ENCODE measurements around the gene KRTAP5-5. TPM values are rescaled to one million over a fixed set of nuclear protein-coding genes. Genes with fewer than 3 reads are reported as not detected.
"Not testable (repeated sequence)": the region's sequence is repeated elsewhere in the genome, so short reads cannot be mapped to it uniquely, and the experiment has no call there.

The KRTAP5-5 gene, protein sequence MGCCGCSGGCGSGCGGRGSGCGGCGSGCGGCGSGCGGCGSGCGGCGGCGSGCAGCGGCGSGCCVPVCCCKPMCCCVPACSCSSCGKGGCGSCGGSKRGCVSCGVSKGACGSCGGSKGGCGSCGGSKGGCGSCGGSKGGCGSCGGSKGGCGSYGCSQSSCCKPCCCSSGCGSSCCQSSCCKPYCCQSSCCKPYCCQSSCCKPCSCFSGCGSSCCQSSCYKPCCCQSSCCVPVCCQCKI
- not detected in 2 replicates for total RNA-seq (2014; rRNA removed; shearing (Covaris generic))

DNA sequence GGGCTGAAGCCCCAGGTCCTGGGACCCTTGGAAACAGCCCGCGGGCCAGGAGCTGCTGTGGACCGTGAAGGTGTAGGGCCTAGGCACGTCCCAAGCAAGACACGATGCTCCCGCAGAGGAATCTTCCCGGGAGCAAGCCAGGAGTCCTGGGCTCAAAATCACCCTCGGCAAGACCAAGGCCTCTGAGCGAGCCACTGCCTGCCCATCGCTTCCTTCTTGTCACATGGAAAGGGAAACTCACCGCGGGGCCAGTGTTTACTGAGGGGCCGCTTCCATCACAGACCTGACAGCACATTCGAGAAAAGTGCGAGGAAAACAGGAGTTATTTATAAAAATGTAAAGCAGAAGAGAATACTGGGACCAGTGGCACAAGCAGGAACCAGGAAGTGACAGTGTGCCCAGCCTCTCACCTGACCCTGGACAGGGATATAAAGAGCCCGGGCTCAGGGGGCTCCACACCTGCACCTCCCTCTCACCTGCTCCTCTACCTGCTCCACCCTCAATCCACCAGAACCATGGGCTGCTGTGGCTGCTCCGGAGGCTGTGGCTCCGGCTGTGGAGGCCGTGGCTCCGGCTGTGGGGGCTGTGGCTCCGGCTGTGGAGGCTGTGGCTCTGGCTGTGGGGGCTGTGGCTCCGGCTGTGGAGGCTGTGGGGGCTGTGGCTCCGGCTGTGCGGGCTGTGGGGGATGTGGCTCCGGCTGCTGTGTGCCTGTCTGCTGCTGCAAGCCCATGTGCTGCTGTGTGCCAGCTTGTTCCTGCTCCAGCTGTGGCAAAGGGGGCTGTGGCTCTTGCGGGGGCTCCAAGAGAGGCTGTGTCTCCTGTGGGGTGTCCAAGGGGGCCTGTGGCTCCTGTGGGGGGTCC, at the start of gene KRTAP5-5:
KRTAP5-5 (plus strand) TSS at position 450 of the 860 bp plus-strand sequence; CDS start at position 516, 66 bp downstream.
- H3K27me3 ChIP-seq (replicated peaks): no peaks in the 10 kb centered on the region; the same call in 1 of the 2 replicates
- H3K27ac ChIP-seq: no peak within 1 kb of the TSS
- no peaks in the 10 kb centered on the region for H3K4me1 ChIP-seq (replicated peaks)
- H3K9me3 ChIP-seq (replicated peaks): no peaks in the 10 kb centered on the region
- no peak for DNase-seq (ENCODE audit: low read depth in 1 of 2, low spot score in 2 of 2)
- H3K36me3 ChIP-seq: no peaks in the 10 kb centered on the region
- no peak within 1 kb of the TSS for H3K4me3 ChIP-seq

- Histone ChIP-seq H3K36me3 (no peaks in the 10 kb centered on the region), H3K27ac (no peak overlapping the region), H3K4me1 (replicated peaks) (no peaks in the 10 kb centered on the region), H3K27me3 (replicated peaks) (no peaks in the 10 kb centered on the region; the same call in 1 of the 2 replicates), H3K9me3 (replicated peaks) (no peaks in the 10 kb centered on the region), H3K4me3 (no peak overlapping the region)
- DNase-seq (ENCODE audit: low read depth in 1 of 2, low spot score in 2 of 2): no peak
Measured at GRCh38 chr11:1581976-1582375, 47.6 kb upstream of the KRTAP5-5 start.

- not testable (repeated sequence) for H3K27me3 ChIP-seq (replicated peaks); DNase-seq (ENCODE audit: low read depth in 1 of 2, low spot score in 2 of 2); H3K27ac ChIP-seq; H3K9me3 ChIP-seq (replicated peaks); H3K4me3 ChIP-seq; H3K4me1 ChIP-seq (replicated peaks); H3K36me3 ChIP-seq
Measured at GRCh38 chr11:1582909-1583308, 46.7 kb upstream of the KRTAP5-5 start.

GRCh38 chr11:1584661-1585370, 44.8 kb upstream of the KRTAP5-5 start, which contains the start of gene KRTAP5-1:
TSS of gene KRTAP5-1 (minus strand) at chr11:1585283. CDS start at chr11:1585249, 34 bp downstream.
- not testable (repeated sequence) for H3K9me3 ChIP-seq (replicated peaks); H3K27me3 ChIP-seq (replicated peaks); H3K4me3 ChIP-seq; DNase-seq (ENCODE audit: low read depth in 1 of 2, low spot score in 2 of 2); H3K4me1 ChIP-seq (replicated peaks); H3K36me3 ChIP-seq; H3K27ac ChIP-seq

DNA sequence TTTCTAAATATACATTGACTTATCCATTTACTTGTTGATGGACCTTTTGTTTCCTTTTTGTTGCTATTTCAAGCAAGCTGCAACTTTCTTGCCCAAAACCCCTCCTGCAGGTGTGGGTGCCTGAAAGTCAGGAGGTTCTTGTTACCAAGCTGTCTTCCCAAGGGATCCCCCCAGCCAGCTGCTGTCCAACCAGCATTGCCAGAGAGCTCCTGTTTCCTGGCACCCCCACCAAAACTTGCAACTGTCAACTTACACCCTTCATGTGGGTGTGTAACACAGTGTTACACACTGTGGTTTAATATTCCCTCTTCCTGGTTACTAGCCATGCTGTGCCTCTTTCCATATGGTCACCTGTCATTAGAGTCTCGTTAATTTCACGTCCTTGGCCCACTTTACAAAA, 42.9 kb upstream of the KRTAP5-5 start:
- DNase-seq (ENCODE audit: low read depth in 1 of 2, low spot score in 2 of 2): no peak
- Histone ChIP-seq H3K4me3 (no peak overlapping the region), H3K4me1 (replicated peaks) (no peaks in the 10 kb centered on the region), H3K27me3 (replicated peaks) (no peaks in the 10 kb centered on the region; the same call in 1 of the 2 replicates), H3K36me3 (no peaks in the 10 kb centered on the region), H3K9me3 (replicated peaks) (no peaks in the 10 kb centered on the region), H3K27ac (no peak overlapping the region)

GRCh38 chr11:1589191-1589963, 40.2 kb upstream of the KRTAP5-5 start:
- not testable (repeated sequence) for H3K4me3 ChIP-seq; H3K4me1 ChIP-seq (replicated peaks); H3K9me3 ChIP-seq (replicated peaks); H3K27ac ChIP-seq; H3K36me3 ChIP-seq; DNase-seq (ENCODE audit: low read depth in 1 of 2, low spot score in 2 of 2); H3K27me3 ChIP-seq (replicated peaks)

DNA sequence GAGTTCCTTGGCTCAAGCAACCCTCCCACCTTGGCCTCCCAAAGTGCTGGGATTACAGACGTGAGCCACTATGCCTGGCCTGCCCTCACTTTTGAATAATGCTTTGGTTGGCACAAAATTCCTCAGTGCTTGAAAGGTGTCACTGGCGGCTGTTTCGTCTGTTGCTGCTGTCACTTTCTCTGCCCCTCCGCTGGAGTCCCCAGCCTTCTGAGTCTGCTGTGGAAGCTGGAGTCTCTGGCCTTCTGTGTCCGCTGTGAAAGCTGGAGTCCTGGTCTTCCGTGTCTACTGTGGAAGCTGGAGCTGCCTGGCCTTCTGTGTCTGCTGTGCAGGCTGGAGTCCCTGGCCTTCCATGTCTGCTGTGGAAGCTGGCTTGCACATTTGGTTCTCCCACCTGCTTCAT, 39.6 kb upstream of the KRTAP5-5 start:
- no peak overlapping the region for H3K27ac ChIP-seq
- no peak for DNase-seq (ENCODE audit: low read depth in 1 of 2, low spot score in 2 of 2)
- no peaks in the 10 kb centered on the region for H3K9me3 ChIP-seq (replicated peaks)
- 0 out of 2 replicates have a peak, but pooled peaks cover 2% of the 10 kb centered on the region for H3K27me3 ChIP-seq (replicated peaks)
- H3K36me3 ChIP-seq: no peaks in the 10 kb centered on the region
- no peak overlapping the region for H3K4me3 ChIP-seq
- H3K4me1 ChIP-seq (replicated peaks): no peaks in the 10 kb centered on the region

DNA sequence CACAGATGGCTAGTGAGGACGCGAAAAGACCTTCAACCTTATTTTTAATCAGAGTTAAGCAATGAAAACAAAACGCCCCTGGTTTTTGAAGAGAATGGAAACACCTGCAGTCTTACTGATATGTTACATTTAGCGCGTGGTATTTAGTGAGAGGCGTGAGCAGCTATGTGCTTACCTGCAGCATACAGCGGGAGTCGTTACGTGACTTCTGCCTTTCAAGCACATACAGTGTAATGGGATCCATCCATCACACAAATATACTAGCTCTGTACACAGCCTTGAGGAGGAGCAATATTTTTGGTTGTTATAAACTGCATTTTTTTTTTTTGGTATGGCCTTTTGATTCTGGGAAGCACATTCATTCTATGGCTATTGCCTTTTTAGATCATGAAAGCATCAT, 36.9 kb upstream of the KRTAP5-5 start:
- DNase-seq (ENCODE audit: low read depth in 1 of 2, low spot score in 2 of 2): no peak
- H3K9me3 ChIP-seq (replicated peaks): no peaks in the 10 kb centered on the region
- no peak overlapping the region for H3K27ac ChIP-seq
- H3K36me3 ChIP-seq: no peaks in the 10 kb centered on the region
- H3K4me3 ChIP-seq: no peak overlapping the region
- H3K27me3 ChIP-seq (replicated peaks): 0 out of 2 replicates have a peak, but pooled peaks cover 2% of the 10 kb centered on the region
- H3K4me1 ChIP-seq (replicated peaks): no peaks in the 10 kb centered on the region

DNA sequence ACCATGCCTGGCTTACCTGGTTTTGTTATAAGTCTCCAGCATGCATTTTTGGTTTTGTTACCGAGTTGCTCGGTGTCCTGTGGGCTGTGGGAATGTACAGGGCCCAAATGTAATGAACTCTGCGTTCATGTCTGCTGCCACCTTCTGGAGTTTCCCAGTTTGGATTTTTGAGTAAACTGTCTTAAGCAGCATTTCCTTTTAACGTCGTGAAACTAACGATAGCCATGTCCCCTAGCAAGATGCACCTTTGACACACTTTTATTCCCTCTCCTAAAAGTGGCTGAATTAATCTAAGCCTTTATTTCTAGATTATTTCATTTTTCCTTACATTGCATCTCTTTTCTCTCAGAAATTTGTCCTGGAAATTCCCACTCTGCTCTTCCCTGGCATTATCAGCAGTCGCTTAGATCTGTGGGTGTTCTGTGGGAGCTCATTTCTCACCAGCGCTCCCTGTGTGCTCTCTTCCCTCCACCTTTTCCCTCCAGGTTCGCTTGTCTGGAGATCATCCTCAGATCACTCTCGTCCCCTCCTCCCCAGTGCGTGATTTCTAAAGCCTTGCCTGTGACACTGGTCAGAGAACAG, 33.5 kb upstream of the KRTAP5-5 start:
- H3K36me3 ChIP-seq; H3K27ac ChIP-seq; H3K9me3 ChIP-seq (replicated peaks); H3K4me1 ChIP-seq (replicated peaks); H3K27me3 ChIP-seq (replicated peaks); DNase-seq (ENCODE audit: low read depth in 1 of 2, low spot score in 2 of 2); H3K4me3 ChIP-seq: not testable (repeated sequence)

GRCh38 chr11:1596576-1597121, 32.9 kb upstream of the KRTAP5-5 start:
- H3K27me3 ChIP-seq (replicated peaks); H3K36me3 ChIP-seq; H3K4me1 ChIP-seq (replicated peaks); H3K4me3 ChIP-seq; DNase-seq (ENCODE audit: low read depth in 1 of 2, low spot score in 2 of 2); H3K27ac ChIP-seq; H3K9me3 ChIP-seq (replicated peaks): not testable (repeated sequence)

- Histone ChIP-seq H3K4me1 (replicated peaks) (no peaks in the 10 kb centered on the region), H3K27me3 (replicated peaks) (0 out of 2 replicates have a peak, but pooled peaks cover 2% of the 10 kb centered on the region), H3K36me3 (no peaks in the 10 kb centered on the region), H3K27ac (no peak overlapping the region), H3K9me3 (replicated peaks) (no peaks in the 10 kb centered on the region), H3K4me3 (no peak overlapping the region)
- no peak for DNase-seq (ENCODE audit: low read depth in 1 of 2, low spot score in 2 of 2)
Measured at GRCh38 chr11:1597331-1597993, 32.1 kb upstream of the KRTAP5-5 start.

DNA sequence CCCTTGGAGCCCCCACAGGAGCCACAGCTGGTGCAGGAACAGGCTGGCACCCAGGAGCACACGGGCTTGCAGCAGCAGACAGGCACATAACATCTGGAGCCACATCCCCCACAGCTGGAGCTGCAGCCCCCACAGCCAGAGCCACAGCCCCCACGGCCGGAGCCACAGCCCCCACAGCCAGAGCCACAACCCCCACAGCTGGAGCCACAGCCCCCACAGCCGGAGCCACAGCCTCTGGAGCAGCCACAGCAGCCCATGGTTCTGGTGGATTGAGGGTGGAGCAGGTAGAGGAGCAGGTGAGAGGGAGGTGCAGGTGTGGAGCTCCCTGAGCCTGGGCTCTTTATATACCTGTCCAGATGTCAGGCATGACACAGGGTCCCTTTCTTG, 31.6 kb upstream of the KRTAP5-5 start, which contains the start of gene KRTAP5-2:
KRTAP5-2 (minus strand) TSS at position 301 of the 387 bp plus-strand sequence; CDS start at position 257, 44 bp downstream.
- Histone ChIP-seq H3K36me3 (no peaks in the 10 kb centered on the region), H3K27me3 (replicated peaks) (0 out of 2 replicates have a peak, but pooled peaks cover 2% of the 10 kb centered on the region), H3K27ac (no peak within 1 kb of the TSS), H3K4me1 (replicated peaks) (no peaks in the 10 kb centered on the region), H3K9me3 (replicated peaks) (no peaks in the 10 kb centered on the region), H3K4me3 (no peak within 1 kb of the TSS)
- DNase-seq (ENCODE audit: low read depth in 1 of 2, low spot score in 2 of 2): no peak
